ENCODE data around the gene MTSS2. TPM values are rescaled to one million over a fixed set of nuclear protein-coding genes. Genes with fewer than 3 reads are reported as not detected.

MTSS2 gene
- polyA plus RNA-seq, 1 of the 3 experiments (the other 2 are of a cell fraction): 54.1 TPM

DNA sequence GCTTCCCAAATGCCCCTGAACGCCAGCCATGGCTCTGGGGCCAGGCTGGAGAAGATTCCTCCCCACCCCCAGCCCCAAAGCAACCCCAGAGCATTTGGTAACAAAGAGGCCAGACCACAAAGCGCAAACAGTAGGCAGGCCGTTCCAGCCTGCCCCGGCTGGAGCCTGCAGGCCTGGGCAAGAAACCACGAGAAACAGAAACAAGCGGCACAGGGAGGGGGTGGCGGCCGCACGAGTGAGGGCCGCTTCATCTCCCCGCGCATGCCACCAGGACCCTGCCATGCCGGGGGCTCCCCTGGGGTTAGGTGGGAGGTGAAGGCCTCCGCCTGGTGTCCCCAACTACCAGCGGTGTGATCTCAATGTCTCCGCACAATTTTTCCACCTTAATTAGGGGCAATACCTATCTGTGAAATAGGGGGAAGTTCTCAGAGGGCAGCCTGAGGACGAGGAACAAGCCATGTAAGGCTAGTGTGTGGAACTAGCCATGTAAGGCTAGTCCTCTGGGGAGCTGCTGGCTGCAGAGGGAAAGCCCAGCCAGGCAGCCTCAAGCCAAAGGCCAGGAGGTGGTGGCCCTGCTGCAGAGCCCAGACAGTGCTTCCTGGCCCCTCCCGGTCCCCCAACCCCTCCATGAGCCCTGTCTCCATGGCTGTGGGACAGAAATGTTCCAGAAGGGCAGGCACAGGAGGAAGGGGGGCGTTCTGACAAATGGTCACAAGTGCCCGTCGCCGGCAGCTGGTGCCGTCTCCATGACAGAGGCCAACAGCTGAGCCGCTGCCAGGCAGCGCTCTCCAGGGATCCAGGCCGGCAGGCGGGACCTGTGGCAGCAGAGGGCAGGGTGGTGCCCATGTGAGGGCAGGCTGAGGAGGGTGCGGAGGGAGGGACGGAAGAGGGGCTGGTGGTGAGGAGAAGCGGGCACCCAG is 14.5 kb upstream of the MTSS2 start:
- Histone ChIP-seq H3K4me1 (ENCODE audit: control insufficient read depth in 1 of 2, insufficient read depth in 2 of 2, low read depth in 1 of 2, low read length in 1 of 2) (peaks cover 45 to 83% of the 10 kb centered on the region in 2 experiments; a peak in 3 of 4 replicates), H3K36me3 (replicated peaks in 1 of 2; ENCODE audit: control insufficient read depth in 1 of 2, insufficient read depth in 2 of 2, low read length in 1 of 2) (no peaks in the 10 kb centered on the region), H2AFZ (ENCODE audit: low read depth) (no peak overlapping the region), H3K27ac (ENCODE audit: low read depth in 2 of 2, low read length in 1 of 2) (peak overlapping the region in 1 of 2 experiments; percentile 96; a peak in 1 of 4 replicates), H4K20me1 (ENCODE audit: insufficient read depth) (no peaks in the 10 kb centered on the region), H3K9ac (no peak overlapping the region), H3K9me3 (no peaks in the 10 kb centered on the region), H3F3A (replicated peaks; ENCODE audit: insufficient read depth) (peaks cover 17% of the 10 kb centered on the region), H3K4me2 (no peak overlapping the region), H3K27me3 (ENCODE audit: insufficient read depth) (no peaks in the 10 kb centered on the region), H3K9me2 (no peaks in the 10 kb centered on the region), H3K79me2 (ENCODE audit: insufficient read depth) (no peaks in the 10 kb centered on the region), H3K4me3 (ENCODE audit: low read depth in 2 of 2, low read length in 1 of 2) (no peak overlapping the region)
- no peak for DNase-seq
- no peak for TF ChIP-seq RAD21 (IDR thresholded peaks at IDR 0.05; ENCODE audit: low read length)
- no peak for TF ChIP-seq MEF2A (IDR thresholded peaks at IDR 0.05; ENCODE audit: borderline replicate concordance, low read depth)
- no peak for TF ChIP-seq TAF1 (IDR thresholded peaks at IDR 0.05; ENCODE audit: borderline replicate concordance, low read depth, low read length)
- no peak for TF ChIP-seq CHD2 (IDR thresholded peaks at IDR 0.05; ENCODE audit: low read length, partially characterized antibody)
- TF ChIP-seq RFX5 (IDR thresholded peaks at IDR 0.05; ENCODE audit: low read length): no peak
- no peak for TF ChIP-seq MXI1 (IDR thresholded peaks at IDR 0.05; ENCODE audit: low read depth, low read length)
- no peak for TF ChIP-seq GABPA (IDR thresholded peaks at IDR 0.05; ENCODE audit: low read depth)
- TF ChIP-seq, protein P1, sequence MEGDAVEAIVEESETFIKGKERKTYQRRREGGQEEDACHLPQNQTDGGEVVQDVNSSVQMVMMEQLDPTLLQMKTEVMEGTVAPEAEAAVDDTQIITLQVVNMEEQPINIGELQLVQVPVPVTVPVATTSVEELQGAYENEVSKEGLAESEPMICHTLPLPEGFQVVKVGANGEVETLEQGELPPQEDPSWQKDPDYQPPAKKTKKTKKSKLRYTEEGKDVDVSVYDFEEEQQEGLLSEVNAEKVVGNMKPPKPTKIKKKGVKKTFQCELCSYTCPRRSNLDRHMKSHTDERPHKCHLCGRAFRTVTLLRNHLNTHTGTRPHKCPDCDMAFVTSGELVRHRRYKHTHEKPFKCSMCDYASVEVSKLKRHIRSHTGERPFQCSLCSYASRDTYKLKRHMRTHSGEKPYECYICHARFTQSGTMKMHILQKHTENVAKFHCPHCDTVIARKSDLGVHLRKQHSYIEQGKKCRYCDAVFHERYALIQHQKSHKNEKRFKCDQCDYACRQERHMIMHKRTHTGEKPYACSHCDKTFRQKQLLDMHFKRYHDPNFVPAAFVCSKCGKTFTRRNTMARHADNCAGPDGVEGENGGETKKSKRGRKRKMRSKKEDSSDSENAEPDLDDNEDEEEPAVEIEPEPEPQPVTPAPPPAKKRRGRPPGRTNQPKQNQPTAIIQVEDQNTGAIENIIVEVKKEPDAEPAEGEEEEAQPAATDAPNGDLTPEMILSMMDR (IDR thresholded peaks at IDR 0.05): no peak
- TF ChIP-seq RXRA (IDR thresholded peaks at IDR 0.05; ENCODE audit: borderline replicate concordance, low read depth): no peak
- no peak for TF ChIP-seq FOXM1 (IDR thresholded peaks at IDR 0.05; ENCODE audit: low read depth)
- no peak for TF ChIP-seq EP300 (IDR thresholded peaks at IDR 0.05; ENCODE audit: borderline replicate concordance in 1 of 2, low read depth in 1 of 2, low read length in 1 of 2)
- TF ChIP-seq GATA2 (CRISPR knock-in tag; IDR thresholded peaks at IDR 0.05): no peak
- TF ChIP-seq PBX3 (IDR thresholded peaks at IDR 0.05): no peak
- no peak for TF ChIP-seq TEAD4 (IDR thresholded peaks at IDR 0.05; ENCODE audit: borderline replicate concordance, insufficient read depth)
- no peak for TF ChIP-seq YY1 (IDR thresholded peaks at IDR 0.05; ENCODE audit: low read depth)
- no peak for TF ChIP-seq RCOR1 (IDR thresholded peaks at IDR 0.05; ENCODE audit: low read length)
- no peak for TF ChIP-seq POLR2AphosphoS5 (IDR thresholded peaks at IDR 0.05; ENCODE audit: low read depth, low read length)
- no peak for TF ChIP-seq ELF1 (IDR thresholded peaks at IDR 0.05)
- no peak for TF ChIP-seq TCF12 (IDR thresholded peaks at IDR 0.05)
- POLR2A ChIA-PET: interaction anchor here (0.6 to 0.8 kb wide), 2 partner anchors 17 to 39 kb away, joined by 3 read pairs; no protein-coding TSS in a partner anchor
- CTCF ChIA-PET: interaction anchor here (0.8 to 1.7 kb wide), 2 partner anchors 10 to 100 kb away, joined by 3 read pairs; no protein-coding TSS in a partner anchor
- 95% methylated on average over 23 of the region's 30 CpGs for WGBS (ENCODE audit: low lambda C conversion rate)
